K562 (cell line): ENCODE results near the gene TMEM185A. TPM values are rescaled to one million over a fixed set of nuclear protein-coding genes. Genes with fewer than 3 reads are reported as not detected.
"Not testable (repeated sequence)": the region's sequence is repeated elsewhere in the genome, so short reads cannot be mapped to it uniquely, and the experiment has no call there.

Experiments used
- ATAC-seq: fragments of 200-7000 bp; cut with Tn5 transposase; 3 replicates; pipeline ENCODE4 v1.9.1; 2020; ENCODE audit warnings: moderate library complexity
- BruUV-seq: library from RNA; stranded (reverse); fragments of 400-500 nt; replicated peaks from 2 replicates; lab custom pipeline; 2021; lab: Mats Ljungman, UMichigan
- CTCF ChIA-PET: fragments of 300-600 bp; formaldehyde crosslinking; extraction: SDS; loops from one replicate; lab custom pipeline; 2021; ENCODE audit warnings: low intra/inter-chr PET ratio; lab: Yijun Ruan, JAX
- POLR2A ChIA-PET: fragments of 300-600, 350-650 bp; sonication (Branson Sonifier 250); formaldehyde crosslinking; extraction: SDS; loops from one replicate; lab custom pipeline; 2021; ENCODE audit warnings: antibody characterized with exemption, inconsistent platforms; lab: Yijun Ruan, JAX
- DNase-seq, 4 experiments: peaks; one replicate each; pipeline versions ENCODE4 v3.0.0 to v3.0.0-alpha.2; 2011 to 2018; ENCODE audit warnings: low spot score in 3 of 4, mixed read lengths in 3 of 4; ENCODE audit errors: extremely low read depth in 1 of 4
- FAIRE-seq: peaks from 2 replicates; lab custom pipeline; 2011; peaks lifted over from hg19 to GRCh38; lab: Jason Lieb, UNC
- H2AFZ ChIP-seq: 2 replicates; pipeline ENCODE4 v1.6.0; 2011; ENCODE audit warnings: low read depth, low read length, control low read depth, inconsistent platforms
- H3K27ac ChIP-seq: fragments of 200-600 bp; 3 replicates; pipeline ENCODE4 v1.8.0; 2011; ENCODE audit warnings: low read depth, mild to moderate bottlenecking, control low read depth, inconsistent platforms, low read length, moderate library complexity, mixed read lengths; ENCODE audit errors: extremely low read depth
- H3K27me3 ChIP-seq, 2 experiments: fragments of 300-600 bp in 1 of 2; 2 replicates in 1 of 2; 3 replicates in 1 of 2; pipeline versions ENCODE4 v1.6.0 to v1.8.0; 2011; ENCODE audit warnings: inconsistent platforms in 2 of 2, low read length in 2 of 2, mild to moderate bottlenecking in 1 of 2, mixed read lengths in 1 of 2, moderate library complexity in 1 of 2; ENCODE audit not compliant: control insufficient read depth in 2 of 2, insufficient read depth in 2 of 2
- H3K36me3 ChIP-seq: fragments of 300-600 bp; 3 replicates; pipeline ENCODE4 v1.8.0; 2011; ENCODE audit warnings: mild to moderate bottlenecking, low read length, inconsistent platforms; ENCODE audit not compliant: control insufficient read depth, insufficient read depth
- H3K4me1 ChIP-seq, 2 experiments: fragments of 200-600 bp in 1 of 2; replicated peaks in 1 of 2; 2 replicates in 1 of 2; 3 replicates in 1 of 2; pipeline versions ENCODE4 v1.5.1 to v1.8.0; 2011; ENCODE audit warnings: inconsistent platforms in 2 of 2, low read length in 2 of 2, mild to moderate bottlenecking in 1 of 2, mixed read lengths in 1 of 2, moderate library complexity in 1 of 2; ENCODE audit not compliant: control insufficient read depth in 2 of 2, insufficient read depth in 2 of 2
- H3K4me2 ChIP-seq: 2 replicates; pipeline ENCODE4 v1.6.1; 2011; ENCODE audit warnings: low read length, control low read depth, inconsistent platforms, mixed read lengths; ENCODE audit not compliant: insufficient read depth
- H3K4me3 ChIP-seq: fragments of 200-600 bp; sonication (generic), shearing (Covaris generic); 2 replicates; pipeline ENCODE4 v1.5.1; 2016; ENCODE audit warnings: control low read depth, inconsistent platforms
- H3K79me2 ChIP-seq: fragments of 200-600 bp; 3 replicates; pipeline ENCODE4 v1.8.0; 2011; ENCODE audit warnings: low read length, inconsistent platforms; ENCODE audit not compliant: control insufficient read depth, insufficient read depth
- H3K9ac ChIP-seq, 2 experiments: 2 replicates each; pipeline versions ENCODE4 v1.6.0 to v1.6.1; 2011; ENCODE audit warnings: low read depth in 2 of 2, low read length in 2 of 2, control low read depth in 1 of 2, inconsistent platforms in 1 of 2, mild to moderate bottlenecking in 1 of 2, mixed read lengths in 1 of 2; ENCODE audit not compliant: insufficient read depth in 1 of 2
- H3K9me1 ChIP-seq: one replicate; pipeline ENCODE4 v1.6.0; 2011; ENCODE audit warnings: inconsistent platforms, mild to moderate bottlenecking, low read length, moderate library complexity; ENCODE audit not compliant: control insufficient read depth, insufficient read depth
- H3K9me3 ChIP-seq: replicated peaks from 2 replicates; pipeline ENCODE4 v1.5.1; 2011; ENCODE audit warnings: low read depth, low read length, inconsistent platforms; ENCODE audit not compliant: control insufficient read depth, insufficient read depth
- H4K20me1 ChIP-seq: replicated peaks from 2 replicates; pipeline ENCODE4 v1.6.1; 2011; ENCODE audit warnings: low read length, inconsistent platforms, mixed read lengths; ENCODE audit not compliant: control insufficient read depth, insufficient read depth
- WGBS: fragments of 100-300 bp; shearing (Covaris generic); methylation state at CpG from one replicate; pipeline ENCODE4 v1.1.6; 2016; ENCODE audit warnings: low coverage, mixed read lengths; ENCODE audit not compliant: insufficient coverage; ENCODE audit errors: missing lambda C conversion rate; 5-methylcytosine and 5-hydroxymethylcytosine counted together
- in situ Hi-C: fragments of 300-500 bp; cut with MboI; formaldehyde crosslinking; loops from 4 replicates; pipeline ENCODE4 v1.15.0; 2018; ENCODE audit warnings: inconsistent platforms, mixed read lengths
- intact Hi-C: fragments of 100-400 bp; cut with micrococcal nuclease; formaldehyde crosslinking; loops from 2 replicates; pipeline ENCODE4 v1.14.2; 2022
- polyA plus RNA-seq, 8 experiments: library from polyadenylated mRNA; depleted of rRNA in 4 of 8; stranded (reverse) in 5 of 8; unstranded in 3 of 8; fragments of >200 nt; fragmentation: Nextera tagmentation in 2 of 8; fragmentation: Illumina TruSeq in 1 of 8; extraction: Ambion mirVana in 2 of 8; extraction: Trizol in 1 of 8; gene quantifications; 2 replicates each; pipeline versions ENCODE4 v1.2.1 to v1.2.3, GENCODE V29; 2011 to 2014; ENCODE audit warnings: inconsistent platforms in 1 of 8, missing spikeins in 1 of 8
- total RNA-seq, 7 experiments: library from RNA; depleted of rRNA in 6 of 7; stranded (reverse); fragments of >200 nt in 6 of 7; fragmentation: Illumina TruSeq in 2 of 7; extraction: Trizol in 2 of 7; gene quantifications; 2 replicates each; pipeline versions ENCODE4 v1.2.1 to v1.2.3, GENCODE V29; 2011 to 2021; ENCODE audit warnings: low replicate concordance in 1 of 7

The TMEM185A gene
- total and polyA plus RNA-seq, 9 of the 15 experiments (the other 6 are each of a cell fraction or from before 2014, with no cell fraction given) = 0.97 to 13.7 (median 5.4) TPM

DNA sequence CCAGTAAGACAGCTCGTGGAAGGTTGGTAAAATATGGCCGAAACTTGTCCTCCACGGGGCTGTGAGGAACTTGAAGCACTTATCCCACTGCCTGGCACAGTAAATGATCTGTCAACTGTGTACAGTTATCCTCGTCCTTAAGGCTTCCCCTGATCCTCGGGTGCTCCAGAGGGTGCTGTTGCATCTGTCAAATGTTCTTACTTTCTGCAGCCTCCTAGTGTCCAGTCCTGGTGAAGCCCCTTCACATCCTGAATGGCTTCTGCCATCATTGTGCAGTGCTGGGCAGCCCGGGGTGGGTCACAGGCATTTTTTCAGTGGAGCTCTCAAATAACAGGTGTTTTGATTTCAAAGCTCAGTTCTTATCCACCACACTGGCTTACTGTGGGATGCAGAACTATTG, 29.0 kb upstream of the TMEM185A start:
- H3K36me3 ChIP-seq, POLR2A ChIA-PET, in situ Hi-C loops, H3K79me2 ChIP-seq, intact Hi-C loops, H2AFZ ChIP-seq, BruUV-seq, H3K4me2 ChIP-seq, H3K27me3 ChIP-seq, FAIRE-seq, H3K9me3 ChIP-seq, CTCF ChIA-PET, H3K9me1 ChIP-seq, H3K4me1 ChIP-seq, DNase-seq, H3K27ac ChIP-seq, H3K4me3 ChIP-seq, H4K20me1 ChIP-seq, H3K9ac ChIP-seq: not testable (repeated sequence)
- ATAC-seq = peak; percentile 95
- WGBS = no CpG with 5 or more reads among the region's 6 CpGs

DNA sequence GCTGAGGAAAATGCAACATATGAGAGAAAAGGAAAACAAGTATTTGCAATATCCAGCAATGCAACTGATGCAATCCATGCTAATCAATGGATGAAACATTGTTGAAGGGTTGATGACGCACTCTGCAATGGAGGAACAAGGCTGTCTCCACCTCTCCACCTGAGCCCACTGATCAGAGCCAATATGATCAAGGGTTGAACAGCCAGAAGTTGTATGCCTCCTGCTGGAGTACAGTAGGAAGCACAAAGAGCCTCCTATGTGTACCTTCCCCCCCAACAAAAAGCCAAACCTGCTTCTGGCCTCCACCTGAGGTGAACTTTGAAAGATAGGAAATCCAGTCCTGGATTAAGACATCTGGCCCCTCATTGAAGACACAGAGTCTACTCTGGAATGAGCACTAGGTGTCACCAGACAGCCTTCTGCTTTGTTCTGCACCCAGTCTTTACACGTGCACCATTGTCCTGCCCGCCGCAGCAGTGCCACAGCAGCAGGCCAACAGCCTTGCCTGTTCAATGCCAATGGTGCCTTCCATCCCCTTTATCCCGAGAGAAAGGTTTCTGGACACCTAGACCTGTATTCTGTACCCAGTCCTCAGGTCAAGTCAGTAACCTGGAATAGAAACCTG, 24.8 kb upstream of the TMEM185A start:
- in situ Hi-C loops, BruUV-seq, CTCF ChIA-PET: not testable (repeated sequence)

More for the DNA sequence above, 24.8 kb upstream of the TMEM185A start:
- H3K27ac ChIP-seq, intact Hi-C loops, H3K79me2 ChIP-seq, H3K4me2 ChIP-seq, POLR2A ChIA-PET, H3K4me1 ChIP-seq, H3K9me1 ChIP-seq, H3K4me3 ChIP-seq, H2AFZ ChIP-seq, H4K20me1 ChIP-seq, H3K36me3 ChIP-seq, DNase-seq, H3K9me3 ChIP-seq, H3K9ac ChIP-seq: not testable (repeated sequence)
- WGBS = no CpG with 5 or more reads among the region's 5 CpGs
- ATAC-seq (peak; percentile 83), FAIRE-seq (peak; percentile 68)
- peaks cover 0 to 17% of the 10 kb centered on the region in 2 experiments; a peak in 2 of 5 replicates for H3K27me3 ChIP-seq
